GM18526 (cell line): ENCODE measurements around the gene AP5S1.

Experiments
- POLR2A ChIP-seq: IDR thresholded peaks from 3 replicates; pipeline ENCODE4 v1.6.1; 2011; ENCODE audit not compliant: insufficient read length; ENCODE audit errors: extremely low read depth

Gene AP5S1

DNA sequence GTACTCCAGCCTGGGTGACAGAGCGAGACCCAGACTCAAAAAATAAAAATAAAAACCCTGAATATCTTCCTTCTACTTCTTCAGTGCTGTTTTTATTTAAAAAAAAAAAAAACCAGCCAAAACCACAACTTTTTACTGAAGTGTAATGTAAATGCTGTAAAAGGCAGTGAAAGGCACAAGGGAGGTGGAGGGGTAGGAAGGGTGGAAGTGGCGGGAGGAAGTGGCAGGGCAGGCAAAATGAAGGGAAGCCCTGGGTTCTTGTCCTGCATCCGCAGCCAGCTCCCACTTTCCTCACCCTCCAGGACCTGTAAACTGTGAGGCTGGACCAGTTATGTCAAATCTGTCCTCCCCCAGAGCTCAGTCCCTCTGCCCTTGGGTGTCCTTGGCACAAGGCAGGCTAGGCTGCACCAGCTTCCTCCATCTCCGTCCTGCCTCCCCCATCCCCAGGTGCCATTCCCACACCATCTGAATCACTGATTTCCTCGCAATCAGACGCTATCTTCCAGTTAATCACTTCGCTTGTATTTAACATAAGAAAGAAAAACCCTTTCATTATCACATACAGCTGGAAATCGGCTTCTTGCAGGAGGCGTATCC, 55.1 kb downstream of the AP5S1 start:
- TF ChIP-seq POLR2A = no peak

DNA sequence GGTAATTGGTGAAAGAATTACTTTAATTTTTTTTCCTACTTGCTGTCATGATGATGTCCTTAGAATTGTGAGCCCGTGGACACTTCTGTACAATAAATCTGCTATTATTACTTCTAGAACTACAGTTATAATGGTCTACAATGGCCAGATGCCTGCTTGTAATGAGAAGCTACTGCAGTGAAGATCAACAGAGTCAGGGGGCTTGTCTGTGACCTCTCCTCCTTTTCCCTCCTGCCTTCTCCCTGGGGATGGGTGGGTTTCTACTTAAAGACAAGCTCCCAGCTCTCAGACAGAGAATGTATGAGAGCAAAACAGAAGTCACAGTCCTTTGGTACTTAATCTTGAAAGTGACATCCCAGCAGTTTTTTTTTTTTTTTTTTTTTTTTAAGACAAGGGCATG, 55.7 kb downstream of the AP5S1 start:
- TF ChIP-seq POLR2A = no peak

DNA sequence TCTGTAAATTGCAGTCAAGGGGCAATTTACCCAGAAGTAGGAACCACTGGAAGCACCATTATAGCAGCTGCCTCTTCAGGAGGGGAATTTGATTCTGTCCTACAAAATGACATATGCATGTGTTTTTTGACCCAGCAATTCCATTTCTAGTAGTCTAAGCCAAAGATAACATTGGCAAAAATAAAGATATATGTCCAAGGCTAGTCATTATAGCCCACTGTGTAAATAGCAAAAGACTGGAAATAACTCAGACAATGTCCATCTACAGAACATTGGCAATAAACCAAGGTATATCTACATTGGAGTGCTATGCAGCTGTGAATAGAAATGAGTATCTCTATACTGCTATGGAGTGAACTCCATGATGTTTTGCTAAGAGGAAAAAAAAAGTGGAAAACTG, 56.3 kb downstream of the AP5S1 start:
- no peak for TF ChIP-seq POLR2A
